ENCODE results near the gene SLN.
"Not testable (repeated sequence)": the region's sequence is repeated elsewhere in the genome, so short reads cannot be mapped to it uniquely, and the experiment has no call there.

SLN gene

DNA sequence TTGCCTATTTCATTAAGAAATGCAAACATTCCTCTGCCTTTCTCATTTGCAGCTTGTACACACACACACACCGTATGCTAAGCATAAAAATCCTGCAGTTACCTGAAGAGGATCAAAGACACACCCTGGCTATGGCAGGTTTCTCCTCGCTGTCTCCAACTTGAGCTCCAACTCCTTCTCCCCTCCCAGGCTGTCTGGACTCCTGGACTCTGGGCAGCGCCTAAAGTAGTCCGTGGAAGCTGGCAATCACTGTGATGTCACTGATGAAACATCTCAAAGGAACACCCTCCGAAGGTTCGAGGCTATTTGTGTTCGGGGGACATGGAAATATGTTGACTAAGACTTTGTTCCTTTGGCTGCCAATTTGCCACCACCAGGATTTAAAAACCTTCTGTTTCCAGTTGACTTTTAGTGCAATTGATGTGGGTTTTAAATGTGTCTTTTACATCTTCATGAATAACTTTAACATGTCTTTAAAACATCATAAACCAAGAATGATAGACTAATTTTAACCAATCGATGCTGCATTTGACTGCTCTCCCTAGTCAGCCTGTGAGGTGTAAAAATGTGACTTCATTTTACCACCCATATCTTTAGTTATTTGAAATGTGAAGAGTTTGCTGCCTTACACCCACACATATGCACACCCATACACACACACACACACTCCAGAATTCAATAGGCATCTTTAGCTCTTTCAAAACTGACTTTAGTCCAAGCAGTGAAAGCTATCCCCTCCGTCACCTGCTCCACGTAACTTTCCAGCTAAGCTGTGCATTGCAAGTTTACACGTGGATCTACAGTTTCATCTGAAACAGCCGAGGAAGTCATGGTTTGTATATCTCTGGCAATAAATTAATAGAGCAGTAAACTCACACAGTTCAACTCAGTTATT is at the start of gene SLN:
Gene SLN, minus strand, starts transcription at position 196 of the 895 bp plus-strand sequence.
- DNase-seq (ENCODE audit: low spot score) = peak; percentile 15

DNA sequence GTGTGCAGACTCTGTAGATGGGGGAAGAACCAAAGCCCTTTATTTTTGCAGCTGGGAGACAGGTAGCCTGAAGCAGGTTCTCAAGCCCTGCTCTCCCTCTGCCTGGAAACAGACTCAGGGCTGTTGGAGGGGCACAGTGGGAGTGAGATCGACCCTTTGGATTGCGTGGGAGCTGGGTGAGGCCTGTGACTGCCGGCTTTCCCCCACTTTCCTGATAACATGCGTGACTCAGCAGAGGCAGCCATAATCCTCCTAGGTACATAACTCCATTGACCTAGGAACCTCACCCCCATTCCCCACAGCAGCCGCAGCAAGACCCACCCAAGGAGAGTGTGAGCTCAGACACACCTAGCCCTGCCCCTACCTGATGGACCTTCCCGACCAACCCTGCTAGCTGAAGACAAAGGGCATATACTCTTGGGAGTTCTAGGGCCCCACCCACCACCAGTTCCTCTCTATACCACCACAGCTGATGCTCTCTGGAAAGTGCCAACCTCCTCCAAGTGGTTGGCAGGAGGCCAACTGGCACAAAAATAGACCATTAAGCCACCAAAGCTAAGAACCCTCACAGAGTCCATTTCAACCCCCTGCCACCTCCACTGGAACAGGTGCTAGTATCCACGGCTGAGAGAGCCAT is 47.0 kb upstream of the SLN start:
- not testable (repeated sequence) for DNase-seq (ENCODE audit: low spot score)

DNA sequence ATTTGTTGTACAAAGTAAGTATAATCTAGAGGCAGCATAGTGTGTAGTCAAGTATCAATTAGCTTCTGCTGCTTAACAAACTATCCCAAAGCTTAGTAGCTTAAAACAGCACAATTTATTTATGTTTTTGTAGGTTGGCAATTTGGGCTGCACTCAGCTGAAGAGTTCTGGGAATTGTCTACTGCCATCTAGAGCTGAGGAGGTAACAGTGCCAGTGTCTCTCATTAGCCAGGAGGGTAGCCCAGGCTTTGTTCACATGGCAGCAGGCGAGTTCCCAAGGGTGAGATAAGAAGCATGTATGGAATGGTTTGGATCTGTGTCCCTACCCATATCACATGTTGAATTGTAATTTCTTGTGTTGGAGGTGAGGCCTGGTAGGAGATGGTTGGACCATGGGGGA is 45.8 kb upstream of the SLN start:
- DNase-seq (ENCODE audit: low spot score) = no peak

DNA sequence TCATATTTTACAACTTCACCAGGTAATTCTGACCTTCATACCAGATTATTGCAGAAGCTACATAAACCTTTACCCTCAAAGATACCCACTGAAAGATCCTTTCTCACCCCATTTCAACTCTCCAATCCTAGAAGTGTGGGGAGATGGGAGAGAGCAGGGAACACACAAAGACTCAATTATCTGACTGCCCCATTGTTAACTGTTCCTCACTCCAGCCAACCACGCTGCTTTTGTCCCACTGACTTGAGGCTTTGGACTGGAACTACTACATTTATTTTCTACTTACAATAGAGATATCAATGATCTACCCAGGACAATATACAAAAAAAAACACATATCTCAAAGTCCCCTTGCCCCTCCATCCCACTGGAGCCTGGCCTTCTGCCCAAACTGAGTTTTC is 44.7 kb upstream of the SLN start:
- no peak for DNase-seq (ENCODE audit: low spot score)

DNA sequence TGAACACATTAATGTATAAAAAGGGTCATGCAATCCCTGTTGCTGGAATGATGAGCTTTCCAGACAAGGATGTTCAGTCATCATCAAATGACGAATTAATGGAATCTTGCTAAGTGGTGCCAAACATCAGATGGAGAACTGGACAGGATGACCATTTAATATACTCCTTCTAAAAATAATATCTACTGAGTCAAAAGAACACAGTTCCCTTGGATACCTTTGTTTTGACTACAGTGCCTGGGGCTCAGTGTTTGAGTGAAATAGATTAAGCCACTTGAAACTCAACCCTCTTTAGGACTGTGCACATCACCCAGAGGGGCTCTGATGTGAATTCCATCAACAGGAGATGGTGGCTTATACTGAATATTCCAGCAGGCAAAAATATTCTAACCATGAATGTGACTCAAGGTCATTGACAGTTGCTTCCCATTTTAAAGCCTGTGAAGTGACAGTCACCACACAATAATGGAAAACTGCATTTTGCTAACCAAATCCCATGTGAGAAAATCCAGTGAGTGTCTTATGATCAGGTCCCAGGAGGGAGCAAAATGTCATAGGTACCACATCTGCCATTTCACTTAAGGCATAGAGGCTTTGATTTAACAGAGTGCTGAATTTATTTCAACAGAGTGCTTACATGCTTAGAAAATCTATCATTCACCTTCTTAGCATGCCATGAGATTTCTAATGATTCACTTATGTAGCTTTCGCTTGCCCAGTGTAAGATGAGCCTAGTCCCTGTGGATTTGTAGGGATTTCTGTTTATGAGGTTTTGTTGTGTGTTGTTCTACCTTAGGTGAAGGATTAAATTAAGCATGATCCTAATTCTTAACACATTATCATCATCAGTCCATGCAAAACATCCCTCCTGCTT is 41.3 kb upstream of the SLN start:
- peak; percentile 59 for DNase-seq (ENCODE audit: low spot score)

DNA sequence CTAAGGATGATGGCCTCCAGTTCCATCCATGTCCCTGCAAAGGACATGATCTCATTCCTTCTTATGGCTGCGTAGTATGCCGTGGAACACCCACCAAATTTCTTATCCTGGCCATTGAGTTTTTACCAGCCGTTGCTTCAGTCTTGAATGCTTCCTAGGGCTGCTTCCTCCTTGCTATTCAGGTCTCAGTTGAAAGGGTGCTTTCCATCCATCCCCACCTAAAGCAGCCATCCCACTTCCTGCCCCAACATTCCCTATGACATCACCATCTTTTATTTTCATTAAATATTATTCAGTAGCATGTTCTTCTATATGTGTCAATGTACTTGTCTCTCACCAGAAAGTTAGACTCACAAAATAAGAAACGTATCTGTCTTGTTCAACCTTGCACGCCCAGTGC is 40.7 kb upstream of the SLN start:
- DNase-seq (ENCODE audit: low spot score) = no peak

DNA sequence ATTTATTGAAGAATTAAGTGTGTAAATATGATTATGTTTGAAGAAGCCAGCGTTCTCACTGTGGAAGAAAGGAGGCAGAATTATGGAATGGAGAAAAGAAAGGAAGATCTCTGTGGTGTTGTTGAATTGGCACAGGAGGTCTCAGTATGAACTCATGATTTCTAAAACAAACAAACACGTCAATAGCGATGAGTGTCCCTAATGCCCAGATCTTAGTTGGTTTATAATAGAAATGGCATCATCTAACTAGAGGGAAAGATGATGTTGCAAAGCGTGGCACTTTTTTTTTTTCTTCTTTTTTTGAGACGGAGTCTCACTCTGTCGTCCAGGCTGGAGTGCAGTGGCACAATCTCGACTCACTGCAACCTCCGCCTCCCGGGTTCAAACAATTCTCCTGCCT is 39.2 kb upstream of the SLN start:
- no peak for DNase-seq (ENCODE audit: low spot score)

DNA sequence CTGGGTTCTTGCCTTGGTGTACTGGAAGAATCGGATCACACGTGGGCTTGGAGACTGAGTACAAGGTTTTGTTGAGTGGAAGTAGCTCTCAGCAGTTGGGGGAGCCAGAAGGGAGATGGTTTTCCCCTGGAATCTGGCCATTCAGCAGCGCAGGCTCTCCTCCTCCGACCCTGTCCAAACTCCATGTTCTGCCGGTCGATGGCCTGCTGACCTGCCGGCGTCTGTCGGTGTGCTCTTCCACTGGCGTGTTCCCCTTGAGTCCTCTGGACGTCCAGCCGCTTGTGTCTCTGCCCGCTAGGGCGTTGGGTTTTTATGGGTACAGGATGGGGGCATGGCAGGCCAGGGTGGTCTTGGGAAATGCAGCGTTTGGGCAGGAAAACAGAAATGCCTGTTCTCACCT is 38.5 kb upstream of the SLN start:
- no peak for DNase-seq (ENCODE audit: low spot score)

DNA sequence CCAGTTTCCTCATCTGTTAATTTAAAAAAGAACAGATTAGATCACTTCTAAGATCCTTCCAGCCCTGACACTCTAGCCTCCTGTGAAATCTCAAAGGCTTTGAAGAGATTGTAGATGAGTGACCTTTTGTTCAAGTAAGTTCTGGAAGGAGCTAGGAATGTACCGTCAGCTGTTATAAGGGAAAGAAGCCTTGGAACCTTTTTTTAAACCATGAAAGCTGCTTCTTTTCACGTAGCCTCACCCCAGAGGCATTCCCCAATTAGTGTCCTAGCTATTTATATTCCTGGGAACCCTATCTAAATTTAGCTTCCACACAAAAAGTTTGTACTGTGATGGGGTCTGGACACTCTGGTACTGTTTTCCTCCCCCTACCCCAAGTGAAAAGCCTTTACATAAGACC is 35.8 kb upstream of the SLN start:
- DNase-seq (ENCODE audit: low spot score) = no peak

DNA sequence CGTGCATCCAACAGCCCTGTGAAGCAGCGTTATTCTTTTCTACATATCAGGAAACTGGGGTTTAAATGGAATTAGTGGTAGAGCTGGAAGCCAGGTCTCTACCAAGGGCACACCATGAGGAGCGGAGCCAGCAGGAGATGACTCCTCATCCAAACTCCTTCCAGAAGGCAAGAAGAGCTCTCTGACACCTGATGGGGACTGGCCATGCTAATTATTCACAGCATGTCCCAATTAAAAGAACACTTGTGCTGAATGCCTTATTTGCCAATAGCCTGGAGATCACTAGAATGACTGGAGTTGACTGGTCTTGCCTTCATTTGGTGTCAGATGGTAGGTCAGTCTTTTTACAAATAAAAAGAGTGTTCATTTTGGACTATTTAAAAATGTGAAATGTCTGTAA is 32.9 kb upstream of the SLN start:
- no peak for DNase-seq (ENCODE audit: low spot score)

DNA sequence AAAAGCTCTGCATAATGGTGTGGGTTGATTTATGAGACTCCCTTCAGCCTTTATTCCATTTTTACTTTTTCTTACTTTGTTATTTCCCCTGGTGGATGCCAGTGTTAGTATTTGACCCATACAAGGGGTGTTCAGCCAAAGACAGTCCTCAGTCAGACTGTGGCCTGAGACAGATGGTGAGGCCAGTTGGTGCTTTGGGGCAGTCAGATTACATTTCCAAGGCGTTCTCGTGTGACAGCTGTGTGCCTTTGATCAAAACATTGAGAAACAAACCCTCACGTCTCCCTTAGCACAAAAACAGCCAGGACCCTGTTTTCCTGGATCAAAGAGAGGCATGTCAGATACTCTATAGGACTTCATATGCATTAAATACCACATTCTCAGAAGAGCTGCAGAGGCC is 31.3 kb upstream of the SLN start:
- no peak for DNase-seq (ENCODE audit: low spot score)

DNA sequence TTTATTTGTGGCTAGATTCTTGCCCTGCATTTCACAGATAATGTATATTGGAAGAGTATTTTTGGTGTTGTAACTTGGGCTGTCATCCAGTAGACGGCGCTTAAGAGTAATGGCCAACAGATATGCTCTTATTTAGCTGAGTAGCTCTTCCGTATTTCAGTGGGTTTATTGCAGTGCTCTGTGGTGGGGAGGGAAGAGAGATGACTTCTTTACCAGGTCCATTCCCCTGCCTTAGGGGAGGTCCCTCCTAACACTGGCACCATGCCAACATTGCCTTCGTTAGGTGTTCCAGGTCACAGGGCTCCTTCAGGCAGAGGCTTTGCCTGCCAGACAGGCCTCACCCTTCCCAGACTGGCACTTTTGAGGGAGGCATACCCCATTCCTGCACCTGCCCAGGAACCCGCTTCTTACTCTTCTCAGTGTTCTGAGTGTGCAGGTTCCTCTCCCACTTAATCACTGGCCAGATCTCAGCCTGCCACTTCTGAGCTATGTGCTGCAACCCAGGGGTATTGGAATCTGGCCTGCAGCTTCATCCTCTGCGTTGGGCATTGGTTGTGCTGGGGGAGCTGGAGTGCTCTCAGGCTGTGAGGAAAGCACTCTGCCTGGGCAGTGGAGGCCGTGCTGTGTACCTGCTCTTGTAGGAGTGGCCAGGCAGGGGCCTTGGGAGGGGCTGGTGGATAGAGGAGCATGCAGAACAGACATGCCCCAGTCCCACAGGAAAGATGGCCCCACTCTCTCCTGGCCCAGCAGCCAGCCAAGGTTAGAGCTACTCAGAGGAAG is 29.4 kb upstream of the SLN start:
- peak; percentile 47 for DNase-seq (ENCODE audit: low spot score)

DNA sequence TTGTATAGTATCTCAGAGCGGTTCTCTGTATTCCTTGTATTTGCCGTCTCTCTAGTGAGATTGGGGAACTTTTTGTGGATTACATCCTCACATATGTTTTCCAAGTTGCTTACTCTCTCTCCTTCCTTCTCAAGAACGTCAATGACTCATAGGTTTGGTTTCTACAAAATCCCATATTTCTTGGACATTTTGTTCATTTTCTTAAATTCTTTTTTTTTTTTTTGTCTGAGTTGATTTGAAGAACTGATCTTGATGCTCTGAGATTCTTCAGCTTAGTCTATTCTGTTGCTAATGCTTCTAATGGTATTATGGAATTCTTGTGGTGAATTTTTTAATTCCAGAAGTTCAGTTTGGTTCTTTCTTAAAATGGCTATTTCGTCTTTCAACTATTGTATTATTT is 28.4 kb upstream of the SLN start:
- no peak for DNase-seq (ENCODE audit: low spot score)

DNA sequence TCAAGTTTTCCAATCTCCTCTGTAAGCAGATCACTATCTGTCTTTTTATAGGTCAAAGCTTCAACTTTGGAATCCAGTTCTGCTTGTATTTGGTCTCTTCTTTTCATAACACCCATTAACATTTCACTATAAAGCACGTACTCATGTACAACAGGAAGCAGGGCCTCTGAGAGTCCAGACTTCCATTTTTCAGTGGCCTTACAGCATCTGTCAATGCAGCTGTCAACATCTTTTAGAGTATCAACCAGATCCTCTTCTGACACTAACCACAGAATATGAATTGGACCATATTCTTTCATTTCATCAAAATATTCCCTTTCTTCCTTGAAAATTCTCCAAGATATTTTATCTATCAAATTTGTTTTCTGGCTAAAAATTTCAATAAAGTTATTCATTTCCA is 24.7 kb upstream of the SLN start:
- DNase-seq (ENCODE audit: low spot score) = no peak

DNA sequence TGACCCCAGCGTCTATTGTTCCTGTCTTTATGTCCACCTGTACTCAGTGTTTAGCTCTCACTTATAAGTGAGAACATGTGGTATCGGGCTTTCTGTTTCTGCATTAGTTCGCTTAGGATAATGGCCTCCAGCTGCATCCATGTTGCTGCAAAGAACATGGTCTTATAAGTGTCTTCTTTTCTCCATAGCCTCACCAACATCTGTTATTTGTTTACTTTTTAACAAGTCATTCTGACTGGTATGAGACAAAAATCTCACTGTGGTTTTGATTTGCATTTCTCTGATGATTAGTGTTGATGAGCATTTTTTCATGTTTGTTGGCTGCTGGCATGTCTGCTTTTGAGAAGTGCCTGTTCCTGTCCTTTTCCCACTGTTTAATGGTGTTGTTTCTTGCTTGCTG is 21.7 kb upstream of the SLN start:
- no peak for DNase-seq (ENCODE audit: low spot score)

DNA sequence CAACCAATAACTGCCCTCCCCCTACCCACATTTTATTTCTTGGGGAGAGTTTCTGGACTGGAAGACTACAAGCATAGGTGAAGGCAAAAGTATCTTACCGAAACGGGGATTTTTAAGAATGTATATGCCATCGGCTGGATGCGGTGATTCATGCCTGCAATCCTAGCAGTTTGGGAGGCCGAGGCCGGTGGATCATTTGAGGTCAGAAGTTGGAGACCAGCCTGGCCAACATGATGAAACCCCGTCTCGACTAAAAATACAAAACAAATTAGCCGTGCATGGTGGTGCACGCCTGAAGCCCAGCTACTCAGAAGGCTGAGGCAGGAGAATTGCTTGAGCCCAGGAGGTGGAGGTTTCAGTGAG is 20.8 kb upstream of the SLN start:
- DNase-seq (ENCODE audit: low spot score) = no peak

DNA sequence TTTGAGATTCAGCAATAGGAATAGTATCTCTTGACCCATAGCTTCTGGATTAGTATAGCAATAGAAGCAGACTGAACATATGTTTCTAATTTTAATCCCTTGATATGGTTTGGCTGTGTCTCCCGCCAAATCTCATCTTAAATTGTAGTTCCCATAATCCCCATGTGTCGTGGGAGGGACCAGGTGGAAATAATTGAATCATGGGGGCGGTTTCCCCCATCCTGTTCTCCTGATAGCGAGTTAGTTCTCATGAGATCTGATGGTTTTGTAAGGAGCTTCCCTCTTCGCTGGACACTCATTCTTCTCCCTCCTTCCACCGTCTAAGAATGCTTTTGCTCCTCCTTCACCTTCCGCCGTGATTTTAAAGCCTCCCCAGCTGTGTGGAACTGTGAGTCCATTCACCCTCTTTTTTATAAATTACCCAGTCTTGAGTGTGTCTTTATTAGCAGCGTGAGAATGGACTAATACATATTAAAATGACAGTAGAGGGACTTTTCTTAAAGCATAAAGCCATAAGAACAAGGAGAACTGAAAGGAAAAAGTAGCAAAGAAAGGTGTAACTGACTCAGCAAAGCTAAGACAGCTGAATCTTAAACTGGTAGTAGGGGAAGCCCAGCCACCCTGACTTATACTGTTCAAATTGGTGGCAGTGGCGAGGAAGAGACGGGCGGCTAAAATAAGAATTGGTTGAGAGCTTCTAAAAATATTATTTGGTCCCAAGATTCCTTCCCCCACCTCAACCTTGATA is 20.3 kb upstream of the SLN start:
- DNase-seq (ENCODE audit: low spot score) = no peak

DNA sequence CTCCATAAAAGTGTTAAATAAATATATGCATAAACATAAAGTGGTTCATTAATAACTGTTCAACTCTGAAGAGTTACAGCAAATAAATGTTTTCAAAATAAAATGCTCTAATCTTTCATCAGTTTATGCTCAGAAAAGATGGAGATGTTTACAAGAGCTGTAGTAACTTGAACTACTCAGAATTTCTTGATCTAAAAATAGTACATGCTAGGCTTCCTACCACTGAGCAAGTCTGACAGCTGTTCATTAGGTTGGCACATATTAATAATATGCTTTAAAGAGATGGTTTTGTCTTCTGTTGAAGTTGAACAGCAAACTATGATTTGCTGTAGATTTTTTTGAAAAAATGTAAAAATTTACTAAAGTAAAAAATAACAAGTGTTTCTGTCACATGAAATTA is 10.8 kb upstream of the SLN start:
- no peak for DNase-seq (ENCODE audit: low spot score)

DNA sequence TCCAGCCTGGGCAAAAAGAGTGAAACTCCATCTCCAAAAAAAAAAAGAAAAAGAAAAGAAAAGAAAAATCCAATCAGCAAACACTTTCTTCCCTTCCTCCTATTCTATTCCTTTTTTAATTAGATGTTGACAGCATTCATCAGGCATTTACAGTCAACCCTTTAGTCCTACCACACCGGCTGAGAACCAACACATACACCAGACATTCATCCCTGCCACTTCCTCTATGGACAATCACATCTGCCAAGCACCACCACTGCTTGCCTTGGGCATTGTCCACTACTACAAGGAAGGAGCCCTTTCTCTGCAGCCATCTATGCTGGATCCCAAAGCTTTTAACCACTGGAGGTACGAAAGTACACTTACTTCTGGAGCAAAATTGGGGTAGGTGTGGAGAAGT is 9.4 kb upstream of the SLN start:
- no peak for DNase-seq (ENCODE audit: low spot score)

DNA sequence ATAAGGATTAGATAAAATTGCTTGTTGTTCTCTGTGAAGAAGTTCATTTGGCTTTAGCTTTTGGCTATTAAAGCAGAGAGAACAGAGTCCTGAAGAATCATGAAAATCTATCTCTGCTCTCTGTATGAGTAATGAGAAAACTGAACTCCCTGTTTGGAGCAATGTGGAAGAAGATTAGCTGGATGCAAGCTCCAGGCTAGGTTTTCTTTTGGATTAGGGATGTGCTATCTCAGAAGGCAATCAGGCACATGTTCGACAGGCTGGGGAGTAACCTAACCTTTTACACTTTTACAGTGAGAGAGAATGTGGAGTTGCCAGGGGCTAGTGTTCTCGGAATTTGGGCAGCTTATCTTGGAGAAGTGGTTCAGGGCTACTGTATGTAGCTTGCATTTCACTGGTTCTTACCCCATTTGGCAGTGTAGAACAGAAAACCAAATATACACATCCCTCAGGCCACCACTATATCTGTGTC is 8.5 kb upstream of the SLN start:
- DNase-seq (ENCODE audit: low spot score) = no peak

All from kidney tubule cell (primary cell).